Measurements from ENCODE around the gene SLC17A2.

DNA sequence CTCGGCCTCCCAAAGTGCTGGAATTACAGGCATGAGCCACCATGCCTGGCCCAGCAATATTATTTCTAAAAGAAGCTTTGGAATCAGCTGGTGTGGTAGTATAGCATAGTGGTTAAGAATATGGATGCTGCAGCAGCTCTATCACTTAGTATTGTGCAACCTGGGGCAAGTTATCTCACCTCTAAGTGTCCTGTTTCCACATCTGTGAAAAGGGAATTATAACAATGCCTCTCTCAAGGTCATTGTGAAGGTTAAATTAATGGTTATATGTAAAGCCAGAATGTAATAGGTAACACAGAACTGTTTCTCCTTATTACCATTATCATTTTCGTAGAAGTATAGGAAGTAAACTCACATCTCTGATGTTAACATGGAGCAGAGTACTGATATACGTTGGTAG is 14.2 kb downstream of the SLC17A2 start:
- TF ChIP-seq EZH2phosphoT487 (IDR thresholded peaks at IDR 0.05; ENCODE audit: low read length) (no peak), CTCF (IDR thresholded peaks at IDR 0.05; ENCODE audit: low read length) (no peak), EZH2 (optimal IDR thresholded peaks at IDR 0.05; ENCODE audit: low read depth, low read length) (no peak)
